ENCODE measurements around the gene CHRM5. TPM values are rescaled to one million over a fixed set of nuclear protein-coding genes. Genes with fewer than 3 reads are reported as not detected.

The CHRM5 gene
- total RNA-seq = not detected in 2 replicates

GRCh38 chr15:33968224-33968623, at the start of gene CHRM5:
Gene CHRM5 (plus strand): TSS chr15:33968497. CDS start chr15:34062718, 94,221 bp downstream.

GRCh38 chr15:34038871-34039789, 70.8 kb downstream of the CHRM5 start, which contains the start of gene AVEN:
Gene AVEN (minus strand): TSS chr15:34039204. CDS start chr15:34039046, 158 bp downstream.

GRCh38 chr15:34101366-34102174, 133.3 kb downstream of the CHRM5 start, which contains the start of the genes EMC7 and PGBD4:
Gene EMC7 (minus strand): TSS chr15:34101862. CDS start chr15:34101839, 23 bp downstream.
Gene PGBD4 (plus strand): TSS chr15:34102083. CDS start chr15:34102532, 449 bp downstream.

Other genes with a start within 250 kb of the CHRM5 start
- 25.4 and 26.8 TPM in 2 replicates for gene AVEN, start 70.7 kb downstream of the CHRM5 start, total RNA-seq
- gene EMC7, start 133.4 kb downstream of the CHRM5 start, total RNA-seq = 49.2 and 50.3 TPM in 2 replicates
- 1.7 and 1.8 TPM in 2 replicates for gene PGBD4, start 133.6 kb downstream of the CHRM5 start, total RNA-seq
- gene KATNBL1, start 241.6 kb downstream of the CHRM5 start, total RNA-seq = 76.2 and 78.7 TPM in 2 replicates